ENCODE results near the gene DRD3.

Gene DRD3

DNA sequence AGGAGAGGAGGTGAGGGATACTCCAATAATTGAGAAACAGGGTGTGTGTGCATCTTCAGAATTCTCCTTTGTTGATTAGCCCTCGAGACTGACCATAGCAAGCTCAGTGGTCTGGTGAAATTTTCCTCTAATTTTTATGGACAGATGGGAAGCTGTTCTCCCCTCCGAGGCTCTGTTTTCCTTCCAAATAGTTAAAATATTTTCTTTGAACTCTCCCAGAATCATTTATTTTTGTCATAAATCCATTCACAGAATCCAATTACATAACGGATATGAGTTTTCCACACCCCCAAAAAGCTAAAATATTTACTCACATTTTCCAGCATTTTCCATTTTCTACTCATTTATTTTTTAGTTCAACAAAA is 85.9 kb downstream of the DRD3 start:
- H3K4me3 ChIP-seq (replicated peaks in 1 of 2; ENCODE audit: low read depth in 2 of 2, low read length in 2 of 2), result no peak overlapping the region
- no peak for DNase-seq (ENCODE audit: low read depth in 2 of 2)
- TF ChIP-seq, protein P1, sequence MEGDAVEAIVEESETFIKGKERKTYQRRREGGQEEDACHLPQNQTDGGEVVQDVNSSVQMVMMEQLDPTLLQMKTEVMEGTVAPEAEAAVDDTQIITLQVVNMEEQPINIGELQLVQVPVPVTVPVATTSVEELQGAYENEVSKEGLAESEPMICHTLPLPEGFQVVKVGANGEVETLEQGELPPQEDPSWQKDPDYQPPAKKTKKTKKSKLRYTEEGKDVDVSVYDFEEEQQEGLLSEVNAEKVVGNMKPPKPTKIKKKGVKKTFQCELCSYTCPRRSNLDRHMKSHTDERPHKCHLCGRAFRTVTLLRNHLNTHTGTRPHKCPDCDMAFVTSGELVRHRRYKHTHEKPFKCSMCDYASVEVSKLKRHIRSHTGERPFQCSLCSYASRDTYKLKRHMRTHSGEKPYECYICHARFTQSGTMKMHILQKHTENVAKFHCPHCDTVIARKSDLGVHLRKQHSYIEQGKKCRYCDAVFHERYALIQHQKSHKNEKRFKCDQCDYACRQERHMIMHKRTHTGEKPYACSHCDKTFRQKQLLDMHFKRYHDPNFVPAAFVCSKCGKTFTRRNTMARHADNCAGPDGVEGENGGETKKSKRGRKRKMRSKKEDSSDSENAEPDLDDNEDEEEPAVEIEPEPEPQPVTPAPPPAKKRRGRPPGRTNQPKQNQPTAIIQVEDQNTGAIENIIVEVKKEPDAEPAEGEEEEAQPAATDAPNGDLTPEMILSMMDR (IDR thresholded peaks at IDR 0.05; ENCODE audit: low read depth, low read length), result no peak

DNA sequence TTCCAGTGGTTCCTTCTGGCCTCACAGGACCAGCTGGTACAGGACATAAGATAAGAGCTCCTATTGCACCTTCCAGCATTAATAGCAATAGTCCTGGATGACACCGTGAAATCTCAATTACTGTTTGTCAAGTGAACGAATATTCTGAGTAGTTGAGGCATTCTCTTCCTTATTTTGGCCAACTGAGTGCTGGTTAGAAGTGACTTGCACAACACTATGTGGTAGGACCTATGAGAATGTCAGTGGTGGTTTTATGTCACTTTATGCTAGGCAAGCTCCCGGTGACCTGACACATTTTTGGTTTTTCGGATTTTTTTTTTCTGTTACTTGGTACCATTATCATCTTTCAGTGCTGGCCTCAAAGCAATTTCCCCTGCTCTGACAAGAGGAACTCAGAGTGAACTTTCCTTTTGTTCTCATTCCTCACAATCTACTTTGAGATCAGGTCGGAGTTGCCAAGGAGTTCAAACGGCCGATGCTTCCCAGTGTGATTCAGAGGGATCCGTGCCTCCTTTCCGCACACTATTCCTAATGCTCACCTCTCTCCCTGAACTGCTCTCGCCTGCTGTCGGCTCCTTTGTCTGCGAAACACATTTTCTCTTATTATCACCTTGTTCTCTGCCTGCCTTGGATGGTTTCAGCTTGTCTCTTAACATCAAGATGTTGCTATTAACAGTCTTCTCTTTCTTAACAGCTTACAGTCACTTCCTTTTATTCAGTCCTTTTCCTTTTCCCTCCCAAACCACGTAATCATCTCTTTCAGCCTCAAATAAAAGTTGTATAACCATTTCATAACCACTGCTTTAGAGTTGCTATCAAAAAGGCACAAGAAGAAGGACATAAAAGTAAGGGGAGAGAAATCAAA is 86.5 kb downstream of the DRD3 start:
- DNase-seq (ENCODE audit: low read depth in 2 of 2), result peak; percentile 24 to 29
- peak overlapping the region in 1 of 2 donors; percentile 21 for H3K4me3 ChIP-seq (replicated peaks in 1 of 2; ENCODE audit: low read depth in 2 of 2, low read length in 2 of 2)
- TF ChIP-seq, protein P1 (IDR thresholded peaks at IDR 0.05; ENCODE audit: low read depth, low read length), result no peak

DNA sequence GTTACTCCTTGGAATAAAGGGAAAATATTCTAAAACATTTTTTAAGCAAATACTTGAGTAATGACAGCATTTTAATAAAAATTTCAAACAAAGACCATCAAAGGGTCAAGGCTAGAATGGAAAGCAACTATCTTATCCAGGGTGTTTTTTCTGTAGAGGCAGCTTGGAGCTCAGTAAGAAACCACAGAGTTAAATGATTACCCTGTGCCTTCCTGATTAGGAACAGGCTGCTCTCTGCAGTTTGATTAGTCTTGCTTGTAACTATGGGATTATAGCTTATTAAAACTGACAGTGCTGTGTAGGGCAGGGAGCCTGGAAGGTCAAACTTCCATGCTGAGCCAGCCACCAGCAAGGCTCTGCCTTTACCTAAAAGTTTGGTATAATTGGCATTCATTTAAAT is 89.2 kb downstream of the DRD3 start:
- DNase-seq (ENCODE audit: low read depth in 2 of 2), result no peak
- TF ChIP-seq, protein P1 (IDR thresholded peaks at IDR 0.05; ENCODE audit: low read depth, low read length), result no peak
- no peak overlapping the region for H3K4me3 ChIP-seq (replicated peaks in 1 of 2; ENCODE audit: low read depth in 2 of 2, low read length in 2 of 2)

DNA sequence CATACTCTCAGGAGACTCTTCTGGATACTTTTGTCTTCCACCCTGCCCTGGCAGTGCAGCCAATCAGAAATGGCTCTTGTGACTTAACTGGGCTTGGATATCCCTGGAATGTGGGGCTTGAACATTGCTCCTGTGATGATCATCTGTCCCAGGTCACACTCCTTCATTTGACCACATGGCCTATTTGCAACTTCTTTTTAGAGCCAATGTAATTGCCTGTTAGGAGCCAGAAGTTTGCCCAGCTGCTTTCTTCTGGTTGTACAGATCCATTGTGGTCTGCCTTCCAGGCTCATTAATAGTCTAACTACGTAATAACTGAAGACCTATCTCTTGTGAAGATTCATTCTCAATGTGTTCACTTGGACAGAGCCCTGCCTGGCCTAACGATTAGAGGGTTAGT is 92.5 kb downstream of the DRD3 start:
- TF ChIP-seq, protein P1 (IDR thresholded peaks at IDR 0.05; ENCODE audit: low read depth, low read length), result no peak

DNA sequence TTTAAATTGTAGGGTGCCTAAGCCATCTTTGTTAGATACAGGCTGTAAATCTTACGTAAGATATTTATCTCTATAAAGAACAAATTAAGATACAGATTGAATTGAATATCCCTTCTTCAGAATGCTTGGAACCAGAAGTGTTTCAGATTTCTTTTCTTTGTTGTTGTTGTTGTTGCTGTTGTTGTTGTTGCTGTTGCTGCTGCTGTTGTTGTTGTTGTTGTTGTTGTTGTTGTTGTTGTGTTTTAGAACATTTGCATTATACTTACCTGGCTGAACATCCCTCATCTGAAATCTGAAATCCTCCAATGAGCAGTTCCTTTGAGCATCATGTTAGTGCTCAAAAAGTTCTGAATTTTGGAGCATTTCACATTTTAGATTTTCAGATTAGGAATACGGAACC is 95.7 kb downstream of the DRD3 start:
- DNase-seq (ENCODE audit: low read depth in 2 of 2), result no peak
- H3K4me3 ChIP-seq (replicated peaks in 1 of 2; ENCODE audit: low read depth in 2 of 2, low read length in 2 of 2), result no peak overlapping the region
- TF ChIP-seq, protein P1 (IDR thresholded peaks at IDR 0.05; ENCODE audit: low read depth, low read length), result no peak

More for the DNA sequence above, 92.5 kb downstream of the DRD3 start:
- no peak for DNase-seq (ENCODE audit: low read depth in 2 of 2)
- H3K4me3 ChIP-seq (replicated peaks in 1 of 2; ENCODE audit: low read depth in 2 of 2, low read length in 2 of 2), result no peak overlapping the region

DNA sequence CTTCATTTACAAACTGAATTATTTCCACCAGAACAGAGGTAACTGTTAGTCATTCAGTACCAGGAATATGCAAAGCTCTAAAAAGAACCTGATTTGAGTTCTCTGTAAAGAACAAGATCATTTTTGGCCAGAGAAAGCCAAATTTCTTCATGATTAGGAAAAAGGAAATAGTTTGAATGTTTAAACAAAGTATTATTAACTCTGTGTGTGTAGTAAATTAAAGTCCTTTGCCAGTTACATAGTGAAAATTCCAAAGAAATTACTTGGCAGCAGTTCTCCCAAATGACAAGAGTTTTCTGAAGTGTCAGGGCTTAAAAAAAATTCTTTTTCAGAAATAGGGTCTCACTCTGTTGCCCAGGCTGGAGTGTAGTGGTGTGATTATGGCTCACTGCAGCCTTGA is 97.8 kb downstream of the DRD3 start:
- H3K4me3 ChIP-seq (replicated peaks in 1 of 2; ENCODE audit: low read depth in 2 of 2, low read length in 2 of 2), result no peak overlapping the region
- TF ChIP-seq, protein P1 (IDR thresholded peaks at IDR 0.05; ENCODE audit: low read depth, low read length), result no peak
- peak; percentile 28 to 68 for DNase-seq (ENCODE audit: low read depth in 2 of 2)

All from cardiac fibroblast (primary cell).